GM18502 (cell line): ENCODE measurements around the gene PLA2G2D.

Experiments
- ATAC-seq: cut with Tn5 transposase; IDR thresholded peaks from one replicate; pipeline ENCODE4 v1.9.1; 2021; ENCODE audit warnings: mild to moderate bottlenecking; ENCODE audit not compliant: unreplicated experiment, poor library complexity

The PLA2G2D gene

GRCh38 chr1:20093303-20093702 lies 26.0 kb downstream of the PLA2G2D start:
- no peak for ATAC-seq

GRCh38 chr1:20090641-20091040 lies 28.7 kb downstream of the PLA2G2D start:
- ATAC-seq = no peak

- ATAC-seq = no peak
Measured at GRCh38 chr1:20090119-20090518, 29.2 kb downstream of the PLA2G2D start.

- ATAC-seq = no peak
Measured at GRCh38 chr1:20089328-20090077, 29.8 kb downstream of the PLA2G2D start.

- no peak for ATAC-seq
Measured at GRCh38 chr1:20087668-20088067, 31.7 kb downstream of the PLA2G2D start.

- no peak for ATAC-seq
Measured at GRCh38 chr1:20086800-20087199, 32.5 kb downstream of the PLA2G2D start.

- ATAC-seq = no peak
Measured at GRCh38 chr1:20083178-20083944, 36.0 kb downstream of the PLA2G2D start.

GRCh38 chr1:20082772-20083171 lies 36.6 kb downstream of the PLA2G2D start:
- ATAC-seq = no peak

GRCh38 chr1:20081353-20081810 lies 38.0 kb downstream of the PLA2G2D start:
- ATAC-seq = no peak

- no peak for ATAC-seq
Measured at GRCh38 chr1:20080441-20081352, 38.6 kb downstream of the PLA2G2D start.

- ATAC-seq = no peak
Measured at GRCh38 chr1:20079661-20080305, 39.6 kb downstream of the PLA2G2D start.

- no peak for ATAC-seq
Measured at GRCh38 chr1:20078711-20079110, 40.6 kb downstream of the PLA2G2D start.

GRCh38 chr1:20078171-20078651 lies 41.1 kb downstream of the PLA2G2D start:
- ATAC-seq = no peak

- ATAC-seq = no peak
Measured at GRCh38 chr1:20076710-20077461, 42.5 kb downstream of the PLA2G2D start.

- ATAC-seq = no peak
Measured at GRCh38 chr1:20076223-20076622, 43.1 kb downstream of the PLA2G2D start.

GRCh38 chr1:20075345-20075744 lies 44.0 kb downstream of the PLA2G2D start:
- ATAC-seq = no peak

- no peak for ATAC-seq
Measured at GRCh38 chr1:20074725-20075171, 44.6 kb downstream of the PLA2G2D start.

GRCh38 chr1:20074055-20074724 lies 45.1 kb downstream of the PLA2G2D start:
- no peak for ATAC-seq

- ATAC-seq = no peak
Measured at GRCh38 chr1:20073256-20073655, 46.1 kb downstream of the PLA2G2D start.
